GM12878 (cell line): ENCODE data around the gene MYO1H.

Source experiments
- BCLAF1 ChIP-seq: fragments of 450-650 bp; IDR thresholded peaks from 2 replicates; pipeline ENCODE4 v1.6.1; 2017; ENCODE audit warnings: antibody characterized with exemption, mild to moderate bottlenecking, moderate library complexity
- CBFB ChIP-seq: IDR thresholded peaks from 2 replicates; pipeline ENCODE4 v1.6.1; 2016; ENCODE audit warnings: antibody characterized with exemption, low read depth
- NBN ChIP-seq: fragments of 450-650 bp; IDR thresholded peaks from 2 replicates; pipeline ENCODE4 v1.6.1; 2016
- SIX5 ChIP-seq: IDR thresholded peaks from 2 replicates; pipeline ENCODE4 v1.6.1; 2011; ENCODE audit warnings: mild to moderate bottlenecking, low read depth, low read length, moderate library complexity; ENCODE audit not compliant: severe bottlenecking
- SMARCA5 ChIP-seq: fragments of 450-650 bp; IDR thresholded peaks from 2 replicates; pipeline ENCODE4 v1.6.1; 2017; ENCODE audit warnings: mild to moderate bottlenecking
- SP1 ChIP-seq: IDR thresholded peaks from one replicate; pipeline ENCODE4 v1.6.1; 2011; ENCODE audit warnings: low read depth, low read length
- ZSCAN29 ChIP-seq: fragments of 450-650 bp; IDR thresholded peaks from 2 replicates; pipeline ENCODE4 v1.6.1; 2017; ENCODE audit warnings: mild to moderate bottlenecking, moderate library complexity
- TF ChIP-seq, protein P1 (sequence below): IDR thresholded peaks from 2 replicates; pipeline ENCODE4 v1.6.1; 2011; ENCODE audit warnings: borderline replicate concordance, low read depth, mild to moderate bottlenecking, moderate library complexity, low read length; ENCODE audit not compliant: insufficient read depth, poor library complexity, severe bottlenecking

GRCh38 chr12:109359131-109359690 is 11.5 kb downstream of the MYO1H start:
- TF ChIP-seq NBN (no peak), ZSCAN29 (no peak), SIX5 (no peak), BCLAF1 (no peak), SMARCA5 (no peak), CBFB (no peak), SP1 (no peak)
- TF ChIP-seq, protein P1, sequence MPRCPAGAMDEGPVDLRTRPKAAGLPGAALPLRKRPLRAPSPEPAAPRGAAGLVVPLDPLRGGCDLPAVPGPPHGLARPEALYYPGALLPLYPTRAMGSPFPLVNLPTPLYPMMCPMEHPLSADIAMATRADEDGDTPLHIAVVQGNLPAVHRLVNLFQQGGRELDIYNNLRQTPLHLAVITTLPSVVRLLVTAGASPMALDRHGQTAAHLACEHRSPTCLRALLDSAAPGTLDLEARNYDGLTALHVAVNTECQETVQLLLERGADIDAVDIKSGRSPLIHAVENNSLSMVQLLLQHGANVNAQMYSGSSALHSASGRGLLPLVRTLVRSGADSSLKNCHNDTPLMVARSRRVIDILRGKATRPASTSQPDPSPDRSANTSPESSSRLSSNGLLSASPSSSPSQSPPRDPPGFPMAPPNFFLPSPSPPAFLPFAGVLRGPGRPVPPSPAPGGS = no peak
